Effector memory CD8-positive, alpha-beta T cell (primary cell): Measurements from ENCODE around the gene PLCB2.

Source experiments
- ATAC-seq: fragments of 150-1000 bp; cut with Tn5 transposase; replicated peaks from 2 replicates; pipeline ENCODE4 v1.10.0; 2021; ENCODE audit warnings: mild to moderate bottlenecking, moderate library complexity
- DNase-seq, 3 experiments: peaks; one replicate each; pipeline ENCODE4 v3.0.0; 2021
- H3K27ac Mint-ChIP-seq, 2 donors: one replicate each; pipeline ENCODE4 v1.8.0; 2022; ENCODE audit warnings: mild to moderate bottlenecking in 2 of 2, mixed read lengths in 2 of 2, moderate library complexity in 2 of 2
- H3K27me3 Mint-ChIP-seq, 2 donors: one replicate each; pipeline ENCODE4 v1.8.0; 2022; ENCODE audit warnings: mixed read lengths in 2 of 2
- H3K36me3 Mint-ChIP-seq: one replicate; pipeline ENCODE4 v1.8.0; 2022; ENCODE audit warnings: mild to moderate bottlenecking, moderate library complexity, mixed read lengths; ENCODE audit not compliant: insufficient read depth
- H3K4me1 Mint-ChIP-seq, 2 donors: one replicate each; pipeline ENCODE4 v1.8.0; 2022; ENCODE audit warnings: low read depth in 2 of 2, mixed read lengths in 2 of 2
- H3K4me3 Mint-ChIP-seq, 2 donors: one replicate each; pipeline ENCODE4 v1.8.0; 2022; ENCODE audit warnings: mild to moderate bottlenecking in 2 of 2, mixed read lengths in 2 of 2, moderate library complexity in 2 of 2
- H3K9me3 Mint-ChIP-seq, 2 donors: one replicate each; pipeline ENCODE4 v1.8.0; 2022; ENCODE audit warnings: mixed read lengths in 2 of 2

PLCB2 gene

DNA sequence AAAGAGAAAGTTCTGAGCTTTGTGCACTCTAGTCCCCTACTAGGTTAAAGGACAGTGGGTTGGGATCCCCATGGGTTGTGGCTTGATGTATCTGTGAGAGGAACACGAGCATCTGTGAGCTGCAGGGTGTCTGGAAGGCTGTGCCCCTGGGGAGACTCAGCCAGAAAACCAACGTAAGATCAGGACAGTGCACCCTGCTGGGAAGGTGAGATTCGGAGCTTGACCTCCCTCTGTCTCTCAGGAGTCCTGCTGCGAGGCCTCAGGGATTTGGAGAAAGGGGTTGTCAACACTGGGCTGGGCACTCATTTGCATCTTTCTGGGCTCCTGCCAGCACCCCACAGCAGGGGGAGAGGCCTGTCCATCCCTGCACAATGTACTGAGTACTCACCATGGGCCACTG is 40.1 kb downstream of the PLCB2 start:
- no peak for ATAC-seq
- Mint-ChIP-seq H3K36me3 (peaks cover 3% of the 10 kb centered on the region), H3K4me3 (no peak overlapping the region), H3K4me1 (peaks cover 0 to 3% of the 10 kb centered on the region in 2 donors), H3K9me3 (no peaks in the 10 kb centered on the region), H3K27ac (no peak overlapping the region), H3K27me3 (peaks cover 0 to 2% of the 10 kb centered on the region in 2 donors)
- DNase-seq, result no peak

DNA sequence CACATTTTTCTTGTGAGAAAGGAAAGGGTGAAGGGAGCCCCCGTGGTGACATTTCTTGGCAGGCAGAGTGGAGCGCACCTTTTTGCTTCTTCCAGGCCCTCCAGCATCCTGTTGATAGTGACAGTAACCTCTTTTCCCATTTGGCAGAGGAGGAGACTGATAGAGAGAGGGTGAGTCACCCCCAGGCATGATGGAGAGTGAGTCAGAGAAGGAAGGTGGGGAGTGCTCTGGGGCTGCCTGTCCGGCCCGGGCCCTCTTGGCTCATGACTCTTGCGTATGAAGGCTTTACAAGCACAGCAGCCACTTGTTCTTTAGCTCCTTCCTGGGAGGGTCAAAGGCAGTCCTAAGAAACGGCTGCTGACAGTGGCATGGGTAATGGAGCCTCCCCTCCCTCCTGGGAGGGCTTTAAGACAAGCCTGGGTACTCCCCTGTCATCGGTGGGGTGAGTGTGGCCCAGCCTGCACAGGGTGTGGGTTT is 40.9 kb downstream of the PLCB2 start:
- Mint-ChIP-seq H3K4me1 (peaks cover 0 to 3% of the 10 kb centered on the region in 2 donors), H3K4me3 (no peak overlapping the region), H3K9me3 (no peaks in the 10 kb centered on the region), H3K27ac (no peak overlapping the region), H3K36me3 (peaks cover 3% of the 10 kb centered on the region), H3K27me3 (peaks cover 0 to 10% of the 10 kb centered on the region in 2 donors)
- ATAC-seq (no peak), DNase-seq (no peak)

- DNase-seq (no peak), ATAC-seq (no peak)
- H3K27me3 Mint-ChIP-seq, result peaks cover 0 to 10% of the 10 kb centered on the region in 2 donors
- H3K4me3 Mint-ChIP-seq, result no peak overlapping the region
- peaks cover 3% of the 10 kb centered on the region for H3K36me3 Mint-ChIP-seq
- H3K4me1 Mint-ChIP-seq, result peaks cover 0 to 3% of the 10 kb centered on the region in 2 donors
- no peaks in the 10 kb centered on the region for H3K9me3 Mint-ChIP-seq
- no peak overlapping the region for H3K27ac Mint-ChIP-seq
Observed at GRCh38 chr15:40265875-40266274, 41.9 kb downstream of the PLCB2 start.

GRCh38 chr15:40265355-40265754 is 42.4 kb downstream of the PLCB2 start:
- Mint-ChIP-seq H3K27ac (no peak overlapping the region), H3K27me3 (peaks cover 0 to 10% of the 10 kb centered on the region in 2 donors), H3K9me3 (no peaks in the 10 kb centered on the region), H3K36me3 (peaks cover 3% of the 10 kb centered on the region), H3K4me1 (peaks cover 0 to 2% of the 10 kb centered on the region in 2 donors), H3K4me3 (no peak overlapping the region)
- ATAC-seq (no peak), DNase-seq (no peak)

- H3K9me3 Mint-ChIP-seq, result no peaks in the 10 kb centered on the region
- no peak overlapping the region for H3K27ac Mint-ChIP-seq
- ATAC-seq (no peak), DNase-seq (no peak)
- peaks cover 3% of the 10 kb centered on the region for H3K36me3 Mint-ChIP-seq
- peaks cover 0 to 10% of the 10 kb centered on the region in 2 donors for H3K27me3 Mint-ChIP-seq
- no peak overlapping the region for H3K4me3 Mint-ChIP-seq
- H3K4me1 Mint-ChIP-seq, result no peaks in the 10 kb centered on the region
Observed at GRCh38 chr15:40264321-40265153, 43.2 kb downstream of the PLCB2 start.

DNA sequence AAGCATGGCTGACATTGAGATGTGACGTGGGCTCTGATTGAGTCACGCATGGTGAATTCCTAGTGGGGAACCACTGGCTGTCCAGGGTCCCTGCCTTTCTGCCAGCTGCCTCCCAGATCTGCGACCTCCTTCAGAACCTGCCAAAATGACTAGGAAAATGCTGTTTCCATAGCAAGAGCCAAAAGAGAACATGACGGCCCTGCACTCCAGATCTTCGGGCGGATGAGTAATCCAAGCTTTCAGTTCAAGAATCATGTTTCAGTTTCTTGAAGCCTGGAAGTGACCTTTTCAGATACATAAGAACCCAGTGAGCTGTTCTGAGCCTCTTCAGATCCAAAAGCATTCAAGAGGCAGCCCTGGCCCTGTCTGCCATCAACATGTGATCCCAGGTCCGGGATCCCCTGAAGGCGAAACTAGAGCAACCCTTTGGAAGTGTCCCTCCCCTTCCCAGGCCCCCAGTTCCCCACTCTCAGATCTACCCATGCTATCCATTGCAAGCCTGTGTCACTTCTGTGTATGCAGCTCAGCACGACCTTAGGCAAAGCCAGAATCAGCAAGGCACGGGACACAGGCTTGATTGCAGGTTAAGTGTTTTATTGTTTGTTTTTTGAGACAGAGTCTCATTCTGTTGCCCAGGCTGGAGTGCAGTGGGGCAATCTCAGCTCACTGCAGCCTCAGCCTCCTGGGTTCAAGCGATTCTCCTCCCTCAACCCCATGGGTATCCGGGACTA is 44.5 kb downstream of the PLCB2 start:
- Mint-ChIP-seq H3K36me3 (peaks cover 3% of the 10 kb centered on the region), H3K27ac (peak overlapping the region in 1 of 2 donors; percentile 41), H3K4me1 (peaks cover 0 to 1% of the 10 kb centered on the region in 2 donors), H3K27me3 (peaks cover 0 to 17% of the 10 kb centered on the region in 2 donors), H3K9me3 (no peaks in the 10 kb centered on the region), H3K4me3 (no peak overlapping the region)
- no peak for DNase-seq
- no peak for ATAC-seq

GRCh38 chr15:40259021-40259420 is 48.7 kb downstream of the PLCB2 start:
- H3K27me3 Mint-ChIP-seq, result peaks cover 3 to 21% of the 10 kb centered on the region in 2 donors
- H3K4me3 Mint-ChIP-seq, result no peak overlapping the region

DNA sequence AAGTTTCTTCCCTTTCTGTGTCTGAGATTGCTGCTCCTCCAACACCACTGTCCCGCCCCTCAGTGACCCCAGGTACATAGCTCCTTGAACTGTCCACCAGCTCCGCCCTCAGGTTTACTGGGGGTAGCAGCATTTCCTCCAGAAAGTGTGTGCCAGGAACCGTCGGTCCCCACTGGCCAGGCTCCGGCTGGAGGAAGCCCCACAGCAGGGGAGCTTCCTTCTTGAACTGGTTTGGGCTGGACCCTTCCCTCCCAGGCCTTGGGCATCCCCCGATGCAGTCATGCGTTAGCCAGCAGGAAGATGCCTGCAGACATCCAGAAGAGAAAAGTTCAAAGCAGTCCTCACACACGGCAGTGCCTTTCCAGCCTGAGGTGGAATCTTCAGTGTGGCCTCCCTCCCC is 49.2 kb downstream of the PLCB2 start:
- Mint-ChIP-seq H3K27me3 (peaks cover 8 to 26% of the 10 kb centered on the region in 2 donors), H3K9me3 (no peaks in the 10 kb centered on the region), H3K36me3 (no peaks in the 10 kb centered on the region), H3K4me1 (peaks cover 9 to 13% of the 10 kb centered on the region in 2 donors), H3K4me3 (no peak overlapping the region), H3K27ac (peak overlapping the region in 1 of 2 donors; percentile 12)
- ATAC-seq (no peak), DNase-seq (no peak)

More at GRCh38 chr15:40259021-40259420, 48.7 kb downstream of the PLCB2 start:
- H3K4me1 Mint-ChIP-seq, result peaks cover 6 to 10% of the 10 kb centered on the region in 2 donors
- ATAC-seq (no peak), DNase-seq (no peak)
- no peaks in the 10 kb centered on the region for H3K9me3 Mint-ChIP-seq
- H3K27ac Mint-ChIP-seq, result peak overlapping the region in 1 of 2 donors; percentile 12
- H3K36me3 Mint-ChIP-seq, result no peaks in the 10 kb centered on the region

GRCh38 chr15:40257656-40258450 is 49.9 kb downstream of the PLCB2 start:
- no peaks in the 10 kb centered on the region for H3K36me3 Mint-ChIP-seq
- peaks cover 15 to 20% of the 10 kb centered on the region in 2 donors for H3K4me1 Mint-ChIP-seq
- no peak overlapping the region for H3K27ac Mint-ChIP-seq
- no peaks in the 10 kb centered on the region for H3K9me3 Mint-ChIP-seq
- DNase-seq (no peak), ATAC-seq (no peak)
- no peak overlapping the region for H3K4me3 Mint-ChIP-seq
- H3K27me3 Mint-ChIP-seq, result peaks cover 8 to 32% of the 10 kb centered on the region in 2 donors

GRCh38 chr15:40256638-40257235 is 51.0 kb downstream of the PLCB2 start:
- Mint-ChIP-seq H3K4me3 (peak overlapping the region in 1 of 2 donors; percentile 46), H3K27me3 (peaks cover 8 to 24% of the 10 kb centered on the region in 2 donors), H3K27ac (peak overlapping the region; percentile 29 to 85), H3K4me1 (peaks cover 15 to 20% of the 10 kb centered on the region in 2 donors), H3K9me3 (no peaks in the 10 kb centered on the region), H3K36me3 (no peaks in the 10 kb centered on the region)
- DNase-seq (peak; percentile 16 to 37 (median 19)), ATAC-seq (peak; percentile 91)

DNA sequence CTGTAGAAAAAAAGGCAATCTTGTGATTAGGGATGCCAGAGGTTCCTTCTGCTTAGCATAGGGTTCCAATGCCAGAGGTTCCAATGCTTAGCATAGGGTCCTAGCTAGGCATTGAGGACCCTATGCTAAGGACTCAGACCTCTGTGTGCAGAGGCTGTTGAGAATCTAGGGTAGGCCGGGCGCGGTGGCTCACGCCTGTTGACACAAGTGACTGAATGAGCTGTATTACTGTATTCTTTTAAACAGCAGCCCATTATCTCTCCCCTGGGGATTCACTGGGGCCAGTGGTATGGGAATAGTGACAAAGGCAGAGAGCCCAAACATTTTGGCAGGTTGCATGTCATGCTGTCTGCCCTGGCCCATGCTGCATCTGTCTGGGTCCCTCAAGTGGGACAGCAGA is 52.7 kb downstream of the PLCB2 start:
- no peak for ATAC-seq
- peaks cover 8 to 37% of the 10 kb centered on the region in 2 donors for H3K27me3 Mint-ChIP-seq

DNA sequence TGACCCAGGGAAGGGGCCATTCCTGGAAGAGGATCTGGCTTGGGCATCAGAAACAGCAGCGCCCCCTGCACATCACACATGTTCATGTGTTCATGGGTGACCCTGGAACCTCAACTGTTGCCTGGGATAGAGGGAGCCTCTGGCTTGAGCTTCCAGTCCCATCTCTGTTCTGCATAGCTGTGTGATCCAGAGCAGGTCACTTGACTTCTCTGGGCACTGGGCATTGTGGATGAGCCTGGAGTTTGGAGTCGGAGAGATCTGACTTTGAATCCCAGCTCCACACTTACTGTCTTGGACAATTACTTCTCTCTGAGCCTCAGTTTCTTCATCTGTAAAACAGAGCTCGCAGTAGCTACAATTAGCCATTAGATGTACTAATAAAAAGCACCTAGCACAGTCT is 53.3 kb downstream of the PLCB2 start:
- H3K4me3 Mint-ChIP-seq, result no peak overlapping the region
- H3K36me3 Mint-ChIP-seq, result no peaks in the 10 kb centered on the region
- H3K27me3 Mint-ChIP-seq, result peaks cover 8 to 37% of the 10 kb centered on the region in 2 donors
- DNase-seq (no peak), ATAC-seq (no peak)
- peaks cover 15 to 23% of the 10 kb centered on the region in 2 donors for H3K4me1 Mint-ChIP-seq
- peak overlapping the region in 1 of 2 donors; percentile 81 for H3K27ac Mint-ChIP-seq
- H3K9me3 Mint-ChIP-seq, result no peaks in the 10 kb centered on the region

More for the DNA sequence above, 52.7 kb downstream of the PLCB2 start:
- H3K9me3 Mint-ChIP-seq, result no peaks in the 10 kb centered on the region
- no peaks in the 10 kb centered on the region for H3K36me3 Mint-ChIP-seq
- H3K4me1 Mint-ChIP-seq, result peaks cover 15 to 23% of the 10 kb centered on the region in 2 donors
- no peak overlapping the region for H3K27ac Mint-ChIP-seq
- no peak for DNase-seq
- no peak overlapping the region for H3K4me3 Mint-ChIP-seq
